GM18511 (cell line): Measurements from ENCODE around the gene SIL1.
"Not testable (repeated sequence)": the region's sequence is repeated elsewhere in the genome, so short reads cannot be mapped to it uniquely, and the experiment has no call there.

Source experiments
- ATAC-seq: cut with Tn5 transposase; IDR thresholded peaks from one replicate; pipeline ENCODE4 v1.9.1; 2021; ENCODE audit warnings: mild to moderate bottlenecking, moderate library complexity; ENCODE audit not compliant: unreplicated experiment

SIL1 gene

DNA sequence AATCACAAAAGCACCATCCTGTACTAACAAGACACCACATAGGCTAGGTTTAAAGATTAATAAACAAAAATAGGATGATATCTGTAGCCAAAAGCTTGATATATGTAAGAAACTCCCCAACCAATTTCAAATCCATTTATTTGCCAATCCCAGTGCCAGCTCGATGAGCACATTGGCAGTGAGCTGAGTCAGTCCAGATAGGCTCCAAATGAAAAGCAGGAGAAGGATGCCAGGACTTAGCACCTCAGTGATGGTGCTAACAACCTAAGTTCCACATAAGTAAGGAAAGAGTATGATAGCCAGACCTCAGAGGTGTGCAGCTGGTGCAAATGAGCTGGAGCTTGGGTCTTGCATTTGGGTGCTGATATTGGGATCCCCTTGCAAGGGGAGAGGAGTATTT is 158.1 kb downstream of the SIL1 start:
- no peak for ATAC-seq

DNA sequence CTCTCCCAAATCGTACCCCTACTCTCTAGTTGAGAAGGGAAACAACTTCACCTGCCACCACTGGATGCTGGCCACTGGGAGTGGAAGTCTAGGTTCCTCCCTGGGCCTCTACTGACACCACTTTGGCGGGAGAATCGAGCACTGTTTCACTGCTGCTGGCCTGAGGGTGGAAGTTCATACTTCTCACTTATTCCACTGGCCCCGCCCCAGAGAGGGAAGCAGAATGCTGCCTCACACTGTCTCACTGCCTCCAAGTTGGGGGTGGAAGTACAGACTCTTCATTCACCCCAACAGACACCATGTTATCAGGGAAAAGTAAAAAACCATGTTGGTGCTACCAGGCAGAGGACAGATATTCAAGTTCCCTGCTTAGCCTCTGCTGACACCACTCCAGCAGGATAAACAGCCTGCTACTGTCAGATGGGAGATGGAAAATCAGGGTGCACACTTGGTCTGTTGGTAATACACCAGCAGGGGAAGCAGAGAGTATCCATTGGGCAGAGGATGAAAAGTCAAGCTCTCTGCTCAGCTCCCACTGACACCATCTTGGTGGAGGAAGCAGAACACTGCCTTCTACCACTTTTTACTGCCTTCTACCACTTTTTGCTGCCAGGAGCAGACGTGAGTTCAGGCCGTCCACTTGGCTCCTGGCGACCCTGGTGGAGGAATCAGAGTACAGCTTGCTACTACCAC is 159.4 kb downstream of the SIL1 start:
- no peak for ATAC-seq

DNA sequence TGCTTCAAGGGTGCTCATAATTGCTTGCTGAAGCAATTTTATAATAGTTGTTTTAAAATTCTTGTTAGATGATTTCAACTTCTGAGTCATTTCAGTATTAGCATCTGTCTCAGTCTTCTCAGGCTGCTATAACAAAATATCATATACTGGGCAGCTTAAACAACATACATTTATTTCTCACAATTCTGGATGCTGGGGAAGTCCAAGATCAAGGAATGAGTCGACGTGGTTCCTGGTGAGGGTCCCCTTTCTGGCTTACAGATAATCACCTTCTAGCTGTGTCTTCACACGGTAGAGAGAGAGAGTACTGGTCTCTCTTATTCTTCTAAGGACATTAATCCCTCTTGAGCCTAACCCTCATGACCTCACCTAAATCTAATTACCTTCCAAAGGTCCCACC is 160.4 kb downstream of the SIL1 start:
- no peak for ATAC-seq

DNA sequence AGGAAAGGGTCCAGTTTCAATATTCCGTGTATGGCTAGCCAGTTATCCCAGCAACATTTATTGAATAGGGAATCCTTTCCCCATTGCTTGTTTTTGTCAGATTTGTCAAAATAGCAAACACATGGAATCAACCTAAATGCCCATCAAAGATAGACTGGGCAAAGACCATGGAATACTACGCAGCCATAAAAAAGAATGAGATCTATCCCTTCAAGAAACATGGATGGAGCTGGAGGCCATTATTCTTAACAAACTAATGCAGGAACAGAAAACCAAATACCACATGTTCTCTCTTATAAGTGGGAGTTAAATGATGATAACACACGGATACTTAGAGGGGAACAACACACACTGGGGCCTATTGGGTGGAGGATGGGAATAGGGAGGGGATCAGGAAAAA is 161.8 kb downstream of the SIL1 start:
- not testable (repeated sequence) for ATAC-seq

DNA sequence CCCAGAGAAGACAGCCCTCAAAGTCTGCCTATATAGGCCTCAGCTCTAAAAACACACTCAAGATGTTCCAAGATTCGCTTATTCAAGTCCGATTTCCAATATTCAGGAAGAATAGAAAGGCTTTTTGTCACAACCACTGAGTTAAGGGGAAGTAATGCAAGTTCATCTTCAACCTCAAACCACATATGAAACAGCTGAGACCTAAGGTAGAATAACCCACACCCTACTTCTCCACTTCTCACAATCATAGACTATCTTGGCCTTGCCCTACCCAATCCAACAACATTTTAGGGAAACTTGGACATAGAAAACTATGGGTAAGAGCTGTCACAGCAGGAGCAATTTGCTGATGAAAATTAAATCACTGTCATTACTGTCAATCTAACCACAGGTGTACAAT is 171.0 kb downstream of the SIL1 start:
- no peak for ATAC-seq

DNA sequence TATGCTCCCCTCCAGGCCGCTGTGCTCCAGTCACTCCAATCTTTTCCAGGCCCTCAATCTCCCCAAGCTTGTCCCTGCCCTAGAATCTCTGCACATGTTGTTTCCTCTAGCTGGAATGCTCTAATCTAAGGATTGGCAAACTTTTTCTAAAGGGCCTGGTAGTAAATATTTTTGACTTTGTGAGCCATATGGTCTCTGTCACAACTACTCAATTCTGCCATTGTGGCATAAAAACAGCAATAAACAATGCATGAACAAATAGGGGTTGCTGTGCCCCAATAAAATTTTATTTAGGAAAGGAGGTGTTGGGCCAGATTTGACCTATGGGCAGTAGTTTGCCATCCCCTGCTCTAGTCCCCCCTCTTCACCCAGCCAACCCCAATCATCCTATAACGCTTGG is 172.5 kb downstream of the SIL1 start:
- ATAC-seq: no peak

DNA sequence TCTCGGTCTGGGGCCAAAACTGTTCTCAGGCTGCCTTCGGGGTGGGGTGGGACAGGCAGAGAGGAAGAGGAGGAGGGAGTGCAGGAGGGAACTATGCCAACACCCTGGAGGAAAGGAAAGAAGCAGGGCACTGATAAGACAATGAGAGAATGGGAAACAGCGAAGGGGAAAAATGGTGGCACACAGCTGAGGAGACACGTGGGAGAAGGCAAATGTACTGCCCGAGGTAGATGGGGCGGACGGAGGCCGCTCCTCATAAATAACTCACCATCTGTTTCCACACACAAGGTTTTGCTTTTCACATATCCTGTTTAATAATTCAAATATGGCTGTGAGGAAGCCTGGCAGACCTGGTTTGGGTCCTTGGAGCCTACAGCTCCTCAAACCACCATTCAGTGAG is 174.9 kb downstream of the SIL1 start:
- no peak for ATAC-seq

DNA sequence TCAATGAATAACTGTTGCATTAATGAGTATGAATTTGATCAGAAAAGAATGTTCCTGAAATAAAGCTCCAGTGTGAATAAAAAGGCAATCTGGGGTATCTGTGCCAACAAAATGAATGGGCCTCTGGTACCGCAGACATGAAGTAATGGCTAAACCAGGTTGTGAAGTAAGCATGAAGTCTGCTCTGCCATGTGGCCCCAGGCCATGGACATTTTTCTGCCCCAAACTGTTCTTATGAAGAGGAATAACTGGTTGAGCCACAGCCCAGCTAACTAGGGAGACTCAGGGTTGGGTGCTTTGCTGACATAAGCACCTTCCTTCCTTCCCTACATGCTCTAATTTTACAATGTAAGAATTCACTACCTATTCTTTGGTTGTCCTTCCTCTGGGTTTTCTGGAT is 175.6 kb downstream of the SIL1 start:
- ATAC-seq: no peak

DNA sequence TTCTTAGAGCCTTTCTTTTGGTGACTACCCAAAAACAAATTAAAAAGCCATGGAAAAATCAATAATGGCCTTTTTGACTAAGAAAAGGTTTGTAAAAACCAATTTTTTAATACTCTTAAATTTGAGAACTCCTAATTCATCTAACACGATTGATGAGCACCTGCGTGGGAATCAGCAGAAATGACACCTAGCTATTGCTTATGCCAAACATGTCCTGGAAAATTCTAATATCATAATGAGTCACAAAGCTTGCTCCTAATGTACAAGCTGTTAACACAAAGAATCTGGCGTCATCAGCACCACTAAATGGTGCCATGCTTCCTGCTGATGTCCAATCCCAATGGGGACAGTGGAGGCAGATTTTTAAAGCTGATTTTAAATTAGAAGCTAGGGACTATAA is 176.8 kb downstream of the SIL1 start:
- ATAC-seq: no peak

DNA sequence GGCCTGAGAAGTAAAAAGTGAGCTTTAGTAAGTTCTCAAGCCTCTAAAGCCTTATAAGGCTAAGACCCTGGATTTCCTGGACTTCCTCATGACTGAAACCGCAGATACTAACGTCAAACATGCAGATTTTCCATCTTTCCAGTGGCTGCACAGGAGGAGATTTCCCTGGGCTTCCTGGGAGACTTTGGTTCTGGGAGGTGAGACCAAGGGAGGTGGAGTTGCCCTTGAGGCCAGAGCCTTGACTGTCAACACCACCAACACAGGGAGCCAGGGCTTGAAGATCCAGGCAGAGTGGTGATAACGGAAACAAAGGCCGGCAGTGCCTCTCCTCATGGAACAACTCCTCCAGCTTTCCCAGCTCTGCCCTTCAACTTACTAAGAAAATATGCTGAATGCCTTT is 178.3 kb downstream of the SIL1 start:
- ATAC-seq: no peak

DNA sequence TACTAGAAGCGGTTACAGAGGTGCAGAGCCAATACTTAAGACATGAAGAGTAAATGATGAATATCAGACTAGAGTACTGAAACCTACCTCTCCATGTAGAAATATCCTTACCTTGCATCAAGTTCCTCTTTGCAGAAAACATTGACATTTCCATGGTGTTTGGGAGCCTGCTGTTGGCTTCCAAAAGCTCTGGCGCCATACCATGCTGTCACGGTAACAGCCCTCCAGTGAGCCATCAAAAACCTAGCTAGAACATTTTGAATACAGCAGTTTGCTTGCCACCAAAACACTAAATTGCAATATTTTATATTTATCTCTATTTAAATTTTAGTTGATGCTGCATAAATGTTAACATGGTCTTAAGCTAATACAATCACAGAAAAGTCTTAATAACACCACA is 179.0 kb downstream of the SIL1 start:
- no peak for ATAC-seq

DNA sequence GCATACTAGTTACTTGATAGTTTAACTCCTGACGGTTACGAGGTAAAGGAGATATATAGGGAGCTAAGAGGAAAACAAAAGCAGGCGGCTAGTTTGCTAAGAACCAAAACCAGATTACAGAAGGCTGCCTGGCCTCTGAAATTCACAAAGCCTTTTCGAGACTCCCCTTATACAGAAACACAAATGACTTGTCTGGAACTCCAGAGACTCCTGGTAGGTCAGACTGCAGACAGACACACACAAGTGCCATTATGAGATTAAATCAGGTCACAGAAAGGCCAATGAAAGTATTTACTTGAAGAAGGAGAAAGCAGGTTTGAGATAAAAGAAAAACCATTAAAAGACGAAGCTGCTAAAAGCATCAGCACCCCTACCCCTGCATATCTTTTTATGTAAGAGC is 180.5 kb downstream of the SIL1 start:
- ATAC-seq: no peak

DNA sequence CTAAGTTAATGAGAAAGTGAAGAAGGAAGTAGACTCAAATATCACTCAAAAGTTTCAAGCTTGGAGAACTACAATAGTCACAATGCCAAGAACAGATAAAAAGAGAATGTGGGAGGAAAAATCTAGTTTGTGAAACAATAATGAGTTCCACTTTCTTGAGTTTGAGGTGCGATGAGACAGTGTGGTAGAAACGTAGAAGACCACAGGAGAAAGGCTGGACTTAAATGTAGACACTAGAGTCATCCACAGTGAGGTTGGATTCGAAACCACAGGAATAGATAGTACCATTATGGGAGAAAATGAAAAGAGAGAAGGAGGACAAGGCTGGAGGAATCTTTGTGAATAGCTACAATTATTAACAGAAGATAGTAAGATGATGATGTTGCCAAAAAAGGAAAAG is 182.0 kb downstream of the SIL1 start:
- no peak for ATAC-seq

DNA sequence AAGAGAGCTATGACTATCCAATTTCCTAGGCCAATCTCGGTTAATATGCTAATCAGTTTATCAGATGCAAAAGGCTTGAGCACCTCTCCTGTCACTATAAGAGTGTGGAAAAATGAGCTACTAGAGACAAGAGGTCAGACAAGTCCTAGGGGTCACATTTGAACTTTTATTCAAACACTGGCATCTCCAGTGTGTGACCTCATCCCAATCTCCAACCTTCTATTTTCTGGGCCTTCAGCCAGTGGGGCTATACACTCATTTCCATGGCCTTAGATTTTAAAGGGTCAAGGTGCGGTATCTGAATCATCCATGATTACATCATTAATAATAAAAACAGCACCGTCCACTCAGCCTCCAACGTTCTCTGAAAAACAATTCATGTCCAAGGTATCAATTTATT is 183.4 kb downstream of the SIL1 start:
- no peak for ATAC-seq

DNA sequence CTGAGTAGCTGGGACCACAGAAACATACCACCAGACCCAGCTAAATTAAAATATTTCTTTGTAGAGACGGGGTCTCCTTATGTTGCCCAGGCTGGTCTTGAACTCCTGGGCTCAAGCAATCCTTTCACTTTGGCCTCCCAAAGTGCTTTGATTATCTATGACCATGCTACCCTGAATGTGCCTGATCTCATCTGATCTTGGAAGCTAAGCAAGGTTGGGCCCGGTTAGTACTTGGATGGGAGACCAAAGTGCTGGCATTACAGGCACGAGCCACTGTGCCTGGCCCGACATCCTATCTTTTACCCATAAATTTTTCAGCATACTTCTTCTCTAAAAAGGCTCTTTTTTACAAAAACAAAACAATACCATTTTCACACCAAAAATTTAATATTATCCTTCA is 186.0 kb downstream of the SIL1 start:
- no peak for ATAC-seq

DNA sequence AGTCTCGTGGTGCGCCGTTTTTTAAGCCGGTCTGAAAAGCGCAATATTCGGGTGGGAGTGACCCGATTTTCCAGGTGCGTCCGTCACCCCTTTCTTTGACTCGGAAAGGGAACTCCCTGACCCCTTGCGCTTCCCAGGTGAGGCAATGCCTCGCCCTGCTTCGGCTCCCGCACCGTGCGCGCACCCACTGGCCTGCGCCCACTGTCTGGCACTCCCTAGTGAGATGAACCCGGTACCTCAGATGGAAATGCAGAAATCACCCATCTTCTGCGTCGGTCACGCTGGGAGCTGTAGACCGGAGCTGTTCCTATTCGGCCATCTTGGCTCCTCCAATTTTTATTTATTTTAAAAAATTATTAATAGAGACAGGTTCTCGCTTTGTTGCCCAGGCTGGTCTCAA is 187.0 kb downstream of the SIL1 start:
- ATAC-seq: not testable (repeated sequence)

DNA sequence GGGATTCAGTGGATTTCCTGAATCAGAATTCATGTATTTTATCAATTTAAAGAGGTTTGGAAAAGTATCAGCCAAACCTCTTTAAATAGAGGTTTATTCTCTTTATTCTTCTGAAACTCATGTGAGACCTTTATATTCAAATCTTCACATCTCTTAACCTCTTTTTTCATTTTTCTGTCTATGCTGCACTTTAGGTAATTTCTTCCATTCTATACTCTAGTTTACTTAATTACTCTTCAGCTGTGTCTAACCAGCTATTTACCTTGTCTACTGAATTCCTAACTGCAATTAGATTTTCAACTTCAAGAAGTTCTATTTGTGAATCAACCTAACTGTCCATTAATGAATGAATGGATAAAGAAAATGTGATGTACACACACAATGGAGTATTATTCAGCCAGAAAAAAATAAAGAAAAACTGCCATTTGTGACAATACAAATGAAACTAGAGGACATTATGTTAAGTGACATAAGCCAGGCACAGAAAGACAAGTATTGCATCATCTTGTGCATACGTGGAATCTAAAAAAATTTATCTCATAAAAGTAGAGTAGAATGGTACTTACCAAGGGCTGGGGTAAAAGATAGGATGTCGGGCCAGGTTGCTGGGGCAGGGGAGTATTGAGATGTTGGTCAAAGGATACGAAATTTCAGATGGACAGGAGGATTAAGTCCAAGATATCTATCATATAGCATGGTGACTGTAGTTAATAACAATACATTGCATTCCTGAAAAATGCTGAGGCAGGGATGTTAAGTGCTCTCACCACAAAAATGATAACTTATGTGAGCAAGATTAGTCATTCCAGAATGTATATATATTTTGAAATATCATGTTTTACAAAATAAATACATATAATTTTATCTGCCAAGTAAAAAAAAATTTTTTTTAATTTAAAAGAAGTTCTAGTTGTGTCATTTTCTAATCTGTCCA is 193.5 kb downstream of the SIL1 start:
- no peak for ATAC-seq

DNA sequence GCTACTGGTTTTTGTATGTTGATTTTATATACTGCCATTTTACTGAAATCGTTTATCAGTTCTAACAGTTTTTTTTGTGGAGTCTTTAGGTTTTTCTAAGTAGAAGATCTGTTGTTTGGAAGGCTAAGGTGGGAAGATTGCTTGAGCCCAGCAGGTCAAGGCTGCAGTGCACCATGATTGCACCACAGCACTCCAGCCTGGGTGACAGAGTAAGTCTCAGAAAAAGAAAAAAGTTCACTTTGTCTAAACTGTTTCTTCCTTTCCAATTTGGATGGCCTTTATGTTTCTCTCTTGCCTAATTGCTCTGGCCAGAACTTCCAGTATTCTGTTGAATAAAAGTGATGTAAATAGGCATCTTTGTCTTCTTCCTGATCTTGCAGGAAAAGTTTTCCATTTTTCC is 198.5 kb downstream of the SIL1 start:
- ATAC-seq: no peak

DNA sequence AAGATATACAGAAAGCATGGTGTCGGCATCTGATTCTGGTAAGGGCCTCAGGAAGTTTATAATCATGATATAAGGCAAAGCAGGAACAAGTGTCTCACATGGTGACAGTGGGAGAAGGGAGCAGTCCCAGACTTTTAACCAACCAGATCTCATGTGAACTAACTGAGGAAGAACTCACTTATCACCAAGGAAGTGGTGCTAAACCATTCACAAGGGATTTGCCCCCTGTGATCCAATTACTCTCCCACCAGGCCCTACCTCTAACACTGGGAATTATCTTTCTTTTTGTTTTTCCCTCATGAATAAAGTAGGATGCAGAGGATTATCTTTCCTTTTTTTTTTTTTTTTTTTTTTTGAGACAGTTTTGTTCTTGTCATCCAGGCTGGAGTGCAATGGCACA is 199.6 kb downstream of the SIL1 start:
- no peak for ATAC-seq

DNA sequence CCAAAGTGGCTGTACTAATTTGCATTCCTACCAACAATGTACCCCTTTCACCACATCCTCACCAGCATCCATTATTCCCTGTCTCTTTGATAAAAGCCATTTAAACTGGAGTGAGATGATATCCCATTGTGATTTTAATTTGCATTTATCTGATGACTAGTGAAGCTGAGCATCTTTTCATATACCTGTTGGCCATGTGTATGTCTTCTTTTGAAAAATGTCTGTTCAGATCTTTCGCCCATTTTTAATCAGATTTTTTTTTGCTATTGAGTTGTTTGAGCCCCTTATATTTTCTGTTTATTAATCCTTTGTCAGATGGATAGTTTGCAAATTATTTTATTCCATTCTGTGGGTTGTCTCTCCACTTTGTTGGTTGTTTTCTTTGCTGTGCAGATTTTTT is 202.0 kb downstream of the SIL1 start:
- no peak for ATAC-seq

DNA sequence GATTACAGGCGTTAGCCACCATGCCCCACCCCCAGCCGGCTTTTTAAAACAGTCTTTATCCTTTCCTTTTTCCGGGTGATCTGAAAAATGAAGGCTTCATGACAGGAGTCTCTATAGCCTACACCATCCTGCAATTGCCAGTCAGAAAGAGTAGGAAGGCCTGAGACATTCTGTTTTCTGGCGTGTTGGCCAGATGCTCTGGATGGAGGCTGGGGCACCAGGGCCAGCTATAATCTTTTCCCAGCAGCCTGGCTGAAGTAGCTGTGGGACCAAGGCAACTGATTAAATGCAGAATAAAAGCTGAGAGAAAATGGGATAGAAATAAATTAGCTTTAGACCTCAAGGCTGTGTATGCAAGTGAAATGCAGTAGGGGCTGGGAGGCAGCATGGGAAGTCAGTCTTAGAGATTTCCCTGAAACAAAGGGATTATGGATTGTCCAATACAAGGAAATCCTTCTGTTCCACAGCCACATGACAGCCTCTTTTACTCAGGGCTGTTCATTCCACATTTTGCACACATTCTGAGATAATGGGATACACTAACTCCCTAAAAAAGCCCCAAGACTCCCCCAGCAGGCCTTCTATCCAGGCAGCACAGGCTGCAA is 207.1 kb downstream of the SIL1 start:
- ATAC-seq: no peak

DNA sequence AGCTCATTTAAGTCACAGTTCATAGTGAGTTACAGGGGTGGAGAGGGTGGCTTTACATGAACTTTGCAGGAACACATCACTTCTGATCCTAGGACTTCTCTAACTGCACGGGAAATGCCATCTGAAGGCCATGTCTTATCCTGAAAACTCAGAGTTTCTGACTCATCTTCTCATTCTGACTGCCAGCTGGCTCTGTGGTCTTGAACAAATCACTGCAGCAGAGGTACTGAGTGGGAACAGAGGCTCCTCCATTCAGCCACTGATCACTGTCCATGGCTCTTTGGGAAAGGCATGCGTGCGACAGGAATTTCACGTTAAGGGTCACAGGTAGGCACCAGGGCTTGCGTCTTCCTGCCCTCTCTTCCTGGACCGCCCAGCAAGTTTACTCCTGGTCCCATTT is 208.4 kb downstream of the SIL1 start:
- no peak for ATAC-seq
